Amniotic epithelial cell (primary cell): ENCODE data around the gene FAM117A.
A peak's percentile ranks its signal among the peaks of the same experiment; 100 is the strongest.
"Not testable (repeated sequence)": the region's sequence is repeated elsewhere in the genome, so short reads cannot be mapped to it uniquely, and the experiment has no call there.

ENCODE experiments used
- DNase-seq: peaks from one replicate; pipeline ENCODE4 v3.0.0-alpha.2; 2010; ENCODE audit warnings: low read depth

Gene FAM117A

DNA sequence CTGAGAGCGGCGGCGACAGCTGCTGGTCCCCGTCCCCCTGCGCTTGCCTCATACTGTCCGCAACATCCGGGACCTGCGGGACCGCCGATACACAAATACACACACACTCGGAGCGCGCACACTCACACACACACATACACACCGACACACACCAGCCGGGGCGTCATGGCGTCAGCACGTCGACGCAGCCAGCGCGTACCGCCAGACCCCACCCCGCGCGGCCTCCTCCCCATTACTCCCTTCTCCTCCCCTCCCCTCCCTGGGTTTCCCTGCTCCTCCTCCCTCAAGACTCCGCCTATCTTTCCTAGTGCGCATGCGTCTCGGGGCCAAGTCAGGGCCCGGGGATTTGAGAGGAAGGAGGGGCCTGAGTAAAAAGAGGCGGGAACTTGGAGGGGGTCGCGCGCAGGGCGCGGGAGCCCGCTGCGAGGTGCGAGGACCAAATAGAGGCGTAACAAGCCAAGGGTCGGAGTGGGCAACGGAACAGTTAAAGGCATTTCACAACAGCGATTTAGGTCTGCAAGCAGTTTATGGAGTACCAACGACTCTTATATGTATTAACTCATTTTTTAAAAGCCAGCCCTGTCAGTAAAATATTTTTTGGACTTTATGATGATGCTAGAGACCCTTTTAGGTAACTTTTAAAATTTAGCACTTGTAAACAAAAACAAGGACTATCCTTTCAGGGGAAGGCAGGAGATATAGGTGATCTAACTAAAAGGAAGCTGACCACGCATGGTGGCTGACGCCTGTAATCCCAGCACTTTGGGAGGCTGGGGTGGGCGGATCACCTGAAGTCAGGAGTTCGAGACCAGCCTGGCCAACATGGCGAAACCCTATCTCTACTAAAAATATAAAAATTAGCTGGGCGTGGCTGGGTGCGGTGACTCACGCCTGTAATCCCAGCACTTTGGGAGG, 85.7 kb downstream of the FAM117A start, which contains the start of gene SPOP:
Gene SPOP, minus strand, starts transcription at position 165 of the 915 bp plus-strand sequence. CDS start 55,287 bp downstream, outside the sequence.
- peak; percentile 100 for DNase-seq

DNA sequence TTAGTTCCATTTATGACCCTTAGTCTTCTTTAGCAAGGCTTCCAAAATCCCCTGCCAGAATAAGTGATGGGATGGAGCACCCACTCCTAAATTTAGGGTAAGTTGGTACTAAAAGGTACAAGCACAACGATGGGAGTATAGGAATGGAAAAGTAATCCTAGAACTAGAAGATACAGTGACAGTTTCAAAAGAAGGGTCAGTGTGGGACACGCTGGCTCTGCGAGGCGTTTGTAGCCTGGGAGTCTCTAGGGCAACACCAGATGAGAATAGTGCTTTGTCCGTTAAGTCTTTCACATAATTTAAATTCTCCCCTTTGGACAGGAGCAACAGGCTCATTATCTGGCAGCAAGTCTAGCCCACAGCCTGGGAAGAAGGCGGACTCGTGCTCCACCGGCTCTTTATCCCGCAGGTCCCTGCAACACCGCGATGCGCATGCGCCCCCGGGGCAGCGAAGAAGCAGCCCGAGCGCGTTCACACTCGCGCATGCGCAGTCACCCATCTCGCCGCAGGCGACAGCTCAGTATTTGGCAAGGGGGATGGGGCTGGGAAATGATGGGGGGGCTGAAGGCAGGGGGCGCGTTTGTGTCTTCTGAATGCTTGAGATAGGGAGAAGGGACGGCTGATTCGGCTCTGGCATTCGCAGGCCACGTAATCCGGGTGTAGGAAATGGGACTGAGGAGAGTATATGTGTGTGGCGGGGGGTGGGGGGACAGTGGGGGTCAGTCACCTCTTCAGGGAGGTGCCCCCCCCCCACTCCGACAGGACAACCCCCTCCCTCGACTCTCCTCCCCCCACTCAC, 86.6 kb downstream of the FAM117A start:
- DNase-seq: peak; percentile 84

DNA sequence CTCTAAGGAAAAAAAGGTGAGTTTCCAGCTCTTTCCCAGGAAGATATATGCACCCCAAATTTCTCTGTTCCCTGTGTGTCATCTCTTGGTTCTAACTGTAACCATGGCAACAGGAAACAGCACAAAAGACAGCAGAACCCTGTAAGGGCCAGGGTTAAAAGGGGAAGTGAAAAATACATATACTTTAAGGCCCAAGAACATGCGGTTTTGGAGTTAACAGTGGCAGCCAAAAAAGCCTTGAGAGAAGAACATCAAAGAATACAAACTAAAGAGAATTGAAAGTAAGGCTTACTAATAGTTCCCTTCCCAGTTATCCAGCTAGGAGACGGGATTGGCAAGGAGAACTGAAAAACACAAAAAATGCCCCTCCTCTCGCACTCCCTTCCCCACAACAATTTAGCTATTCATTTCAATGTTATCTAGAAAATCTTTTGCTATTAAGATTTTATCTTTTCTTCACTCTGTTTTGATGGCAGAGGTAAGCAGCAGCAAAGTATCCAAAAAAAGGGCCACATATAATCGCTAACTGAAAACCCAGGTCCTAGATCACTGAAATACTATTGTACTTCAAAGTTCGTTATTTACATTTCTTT, 87.6 kb downstream of the FAM117A start:
- DNase-seq: peak; percentile 29

DNA sequence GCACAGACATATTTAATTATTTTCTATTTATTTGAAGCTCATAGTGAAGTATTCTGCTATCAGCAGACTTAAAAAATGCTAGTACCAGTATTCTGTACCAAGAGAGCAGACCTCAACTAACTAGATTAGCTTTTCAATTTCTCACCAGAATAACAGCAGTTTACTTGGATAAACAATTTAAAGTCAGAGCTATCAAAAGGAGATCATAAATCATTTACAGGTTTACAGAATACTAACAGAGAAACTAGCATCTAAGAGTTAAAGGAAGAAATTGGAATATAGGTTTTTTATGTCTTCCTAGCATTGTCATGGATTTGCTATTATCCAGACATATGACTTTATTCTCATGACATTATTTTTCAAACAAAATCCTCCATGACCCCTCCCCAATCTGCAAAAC, 89.4 kb downstream of the FAM117A start:
- DNase-seq: no peak

DNA sequence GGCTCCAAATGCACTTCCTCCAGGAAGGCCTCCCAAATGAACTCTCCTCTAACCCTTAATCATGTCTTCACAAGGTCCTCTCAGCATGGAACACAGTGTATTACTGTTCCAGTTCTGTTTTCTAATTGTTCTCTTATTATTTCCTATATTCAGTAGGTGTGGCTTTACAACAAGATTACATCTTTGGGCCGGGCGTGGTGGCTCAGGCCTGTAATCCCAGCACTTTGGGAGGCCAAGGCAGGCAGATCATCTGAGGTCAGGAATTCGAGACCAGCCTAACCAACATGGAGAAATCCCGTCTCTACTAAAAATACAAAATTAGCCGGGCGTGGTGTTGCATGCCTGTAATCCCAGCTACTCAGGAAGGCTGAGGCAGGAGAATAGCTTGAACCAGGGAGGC, 90.3 kb downstream of the FAM117A start:
- not testable (repeated sequence) for DNase-seq

DNA sequence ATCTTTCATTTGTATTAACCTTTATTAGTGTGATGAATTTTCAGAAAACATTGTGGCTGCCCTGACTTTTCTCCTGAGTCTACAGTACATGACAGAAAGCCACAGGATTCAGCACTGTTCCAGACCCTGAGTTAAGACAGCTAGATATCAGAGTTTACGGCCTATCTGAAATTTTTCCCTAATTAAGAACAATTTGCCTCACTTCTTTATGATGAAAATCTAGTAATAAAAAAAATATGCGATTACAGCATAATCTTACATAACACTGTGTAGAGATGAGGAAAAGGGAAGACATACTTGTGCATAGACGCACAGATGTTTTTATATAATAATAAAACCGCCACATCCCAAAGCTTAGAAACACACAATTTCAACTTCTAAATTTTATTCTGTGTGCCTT, 93.3 kb downstream of the FAM117A start:
- DNase-seq: no peak

DNA sequence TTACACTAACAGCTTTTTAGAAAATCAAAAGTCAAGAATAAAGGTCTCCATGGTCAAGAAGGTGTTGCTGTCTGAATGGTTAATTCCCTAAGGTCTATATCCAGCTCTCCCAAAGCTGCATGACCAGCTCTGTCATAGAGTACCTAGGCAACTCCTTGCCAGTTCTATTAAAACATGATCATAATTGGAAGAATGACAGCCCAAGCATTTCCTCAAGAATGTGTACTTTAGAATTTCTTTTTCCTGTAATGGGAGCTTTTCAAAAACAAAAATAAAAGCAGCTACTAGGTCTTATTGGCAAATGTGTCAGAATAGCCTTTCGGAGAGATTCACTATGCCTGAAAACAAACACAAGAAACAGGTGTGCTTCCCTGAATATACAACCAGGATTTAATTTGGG, 93.9 kb downstream of the FAM117A start:
- no peak for DNase-seq

DNA sequence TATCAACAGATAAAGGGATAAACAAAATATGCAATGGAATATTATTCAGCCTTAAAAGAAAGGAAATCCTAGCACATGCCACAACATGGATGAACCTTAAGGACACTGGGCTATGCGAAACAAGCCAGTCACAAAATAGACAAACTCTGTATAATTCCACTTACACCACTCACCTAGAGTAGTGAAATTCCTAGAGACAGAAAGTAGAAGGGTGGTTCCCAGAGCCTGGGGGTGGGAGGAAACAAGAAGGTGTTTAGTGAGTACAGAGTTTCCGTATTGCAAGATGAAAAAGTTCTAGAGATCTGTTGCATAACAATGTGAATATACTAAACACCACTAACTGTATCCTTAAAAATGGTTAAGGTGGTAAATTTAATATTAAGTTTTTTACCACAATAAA, 96.1 kb downstream of the FAM117A start:
- no peak for DNase-seq

DNA sequence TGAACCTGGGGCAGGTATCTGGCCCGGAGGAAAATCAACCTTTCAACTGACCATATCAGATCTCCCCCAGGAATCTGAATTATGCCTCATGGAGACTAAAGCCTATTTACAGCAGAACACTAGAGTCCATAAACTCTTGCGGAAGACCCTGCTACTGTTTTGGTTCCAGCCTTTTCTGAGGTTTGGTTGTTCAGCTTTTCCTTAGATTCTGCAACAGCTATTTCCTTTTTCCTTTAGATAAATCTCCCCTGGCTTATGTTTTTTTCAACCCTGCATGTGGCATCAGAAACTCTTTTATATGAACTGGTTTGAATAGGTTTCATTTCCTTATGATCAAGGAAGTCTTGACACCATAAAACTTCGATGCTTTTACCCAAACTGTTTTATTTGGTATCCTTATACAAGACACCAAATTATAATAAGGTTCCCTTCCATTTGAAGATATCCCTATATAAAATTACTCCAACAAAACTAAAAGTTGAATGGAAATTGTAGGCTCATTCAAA, 99.2 kb downstream of the FAM117A start:
- no peak for DNase-seq
